Smooth muscle cell (in vitro differentiated cells): ENCODE results near the gene MBIP. TPM values are rescaled to one million over a fixed set of nuclear protein-coding genes. Genes with fewer than 3 reads are reported as not detected.
"Not testable (repeated sequence)": the region's sequence is repeated elsewhere in the genome, so short reads cannot be mapped to it uniquely, and the experiment has no call there.

Experiments used
- DNase-seq: peaks from one replicate; lab custom pipeline; 2025; ENCODE audit not compliant: unreplicated experiment; lab: John Stamatoyannopoulos, UW
- H2AFZ ChIP-seq: fragments of 200-600 bp; sonication (generic); 2 replicates; pipeline ENCODE4 v1.6.0; 2016; ENCODE audit warnings: antibody characterized with exemption, low read depth, mild to moderate bottlenecking
- H3F3A ChIP-seq: fragments of 200-600 bp; sonication (generic); 2 replicates; pipeline ENCODE4 v1.6.0; 2017; ENCODE audit warnings: antibody characterized with exemption, low read depth
- H3K27ac ChIP-seq: fragments of 200-600 bp; sonication (generic); 2 replicates; pipeline ENCODE4 v1.5.1; 2016; ENCODE audit warnings: low read depth, mild to moderate bottlenecking
- H3K27me3 ChIP-seq: fragments of 200-600 bp; sonication (generic); 2 replicates; pipeline ENCODE4 v1.6.1; 2016; ENCODE audit warnings: low read depth, mild to moderate bottlenecking
- H3K36me3 ChIP-seq: fragments of 200-600 bp; sonication (generic); 2 replicates; pipeline ENCODE4 v1.5.1; 2016; ENCODE audit warnings: low read depth
- H3K4me1 ChIP-seq: fragments of 200-600 bp; sonication (generic); 2 replicates; pipeline ENCODE4 v1.5.1; 2016; ENCODE audit warnings: low read depth
- H3K4me2 ChIP-seq: fragments of 200-600 bp; sonication (generic); 2 replicates; pipeline ENCODE4 v1.6.0; 2016; ENCODE audit warnings: mild to moderate bottlenecking
- H3K4me3 ChIP-seq: fragments of 200-600 bp; sonication (generic); 2 replicates; pipeline ENCODE4 v1.5.1; 2016; ENCODE audit warnings: mild to moderate bottlenecking
- H3K79me2 ChIP-seq: fragments of 200-600 bp; sonication (generic); 2 replicates; pipeline ENCODE4 v1.6.0; 2016; ENCODE audit warnings: low read depth, mild to moderate bottlenecking
- H3K9ac ChIP-seq: fragments of 200-600 bp; sonication (generic); 2 replicates; pipeline ENCODE4 v1.6.0; 2016; ENCODE audit warnings: low read depth
- H3K9me3 ChIP-seq: fragments of 200-600 bp; sonication (generic); replicated peaks from 2 replicates; pipeline ENCODE4 v1.5.1; 2016; ENCODE audit warnings: low read depth
- H4K20me1 ChIP-seq: fragments of 200-600 bp; sonication (generic); 2 replicates; pipeline ENCODE4 v1.6.0; 2016; ENCODE audit warnings: low read depth
- CTCF ChIP-seq: fragments of 200-600 bp; sonication (generic); IDR thresholded peaks from 2 replicates; pipeline ENCODE4 v1.5.1; 2017; ENCODE audit warnings: borderline replicate concordance, mild to moderate bottlenecking, antibody characterized with exemption; ENCODE audit not compliant: insufficient read depth, poor library complexity, severe bottlenecking
- WGBS: methylation state at CpG from one replicate; pipeline ENCODE4 v1.1.7; 2016; ENCODE audit warnings: low lambda C conversion rate; 5-methylcytosine and 5-hydroxymethylcytosine counted together
- polyA plus RNA-seq: library from polyadenylated mRNA; unstranded; fragments of >200 nt; fragmentation: Nextera tagmentation; extraction: Ambion mirVana; gene quantifications from 2 replicates; pipeline ENCODE4 v1.2.1, GENCODE V29; 2016
- total RNA-seq: library from RNA; depleted of rRNA; stranded (reverse); fragments of >200 nt; gene quantifications from 2 replicates; pipeline ENCODE4 v1.2.3, GENCODE V29; 2014

The MBIP gene
- total and polyA plus RNA-seq, 2 experiments from 2014 or later = 27.2 to 46.0 TPM

GRCh38 chr14:36339816-36340215 is 19.4 kb upstream of the MBIP start:
- no peak for TF ChIP-seq CTCF
- no peaks in the 10 kb centered on the region for H3K79me2 ChIP-seq
- H2AFZ ChIP-seq = no peak overlapping the region
- H3F3A ChIP-seq = no peaks in the 10 kb centered on the region
- no peaks in the 10 kb centered on the region for H3K9me3 ChIP-seq
- WGBS = 90% methylated on average over 1 of the region's 1 CpG
- H3K9ac ChIP-seq = no peak overlapping the region
- no peak for DNase-seq
- no peaks in the 10 kb centered on the region for H3K36me3 ChIP-seq
- H3K4me1 ChIP-seq = peaks cover 2% of the 10 kb centered on the region
- no peaks in the 10 kb centered on the region for H4K20me1 ChIP-seq
- H3K4me2 ChIP-seq = no peak overlapping the region
- no peak overlapping the region for H3K27ac ChIP-seq
- H3K27me3 ChIP-seq = no peaks in the 10 kb centered on the region
- no peak overlapping the region for H3K4me3 ChIP-seq

GRCh38 chr14:36333119-36333518 is 12.7 kb upstream of the MBIP start:
- Histone ChIP-seq H3K79me2 (no peaks in the 10 kb centered on the region), H3F3A (no peaks in the 10 kb centered on the region), H3K36me3 (no peaks in the 10 kb centered on the region), H3K27ac (no peak overlapping the region), H3K4me2 (no peak overlapping the region), H3K9ac (no peak overlapping the region), H2AFZ (no peak overlapping the region), H3K4me3 (no peak overlapping the region), H3K9me3 (no peaks in the 10 kb centered on the region), H4K20me1 (no peaks in the 10 kb centered on the region), H3K27me3 (peaks cover 4% of the 10 kb centered on the region), H3K4me1 (no peaks in the 10 kb centered on the region)
- 81% methylated on average over 4 of the region's 4 CpGs for WGBS
- DNase-seq = no peak
- no peak for TF ChIP-seq CTCF

- H3K27ac ChIP-seq, H3K9me3 ChIP-seq, H3K36me3 ChIP-seq, DNase-seq, H2AFZ ChIP-seq, H3K4me1 ChIP-seq, H3F3A ChIP-seq, H4K20me1 ChIP-seq, H3K4me2 ChIP-seq, H3K4me3 ChIP-seq, H3K9ac ChIP-seq, H3K79me2 ChIP-seq: not testable (repeated sequence)
- H3K27me3 ChIP-seq = peaks cover 30% of the 10 kb centered on the region
- 88% methylated on average over 4 of the region's 4 CpGs for WGBS
These were observed 7.1 kb upstream of the MBIP start for GRCh38 chr14:36327573-36327972.

- H3K79me2 ChIP-seq = no peaks in the 10 kb centered on the region
- no peaks in the 10 kb centered on the region for H3F3A ChIP-seq
- peaks cover 45% of the 10 kb centered on the region for H3K27me3 ChIP-seq
- H3K36me3 ChIP-seq = no peaks in the 10 kb centered on the region
- no peak for DNase-seq
- H2AFZ ChIP-seq = no peak overlapping the region
- no peaks in the 10 kb centered on the region for H3K9me3 ChIP-seq
- no peaks in the 10 kb centered on the region for H4K20me1 ChIP-seq
- no peak overlapping the region for H3K27ac ChIP-seq
- no peak overlapping the region for H3K4me3 ChIP-seq
- TF ChIP-seq CTCF = no peak
- 88% methylated on average over 3 of the region's 3 CpGs for WGBS
- peaks cover 3% of the 10 kb centered on the region for H3K4me1 ChIP-seq
- H3K9ac ChIP-seq = no peak overlapping the region
- no peak overlapping the region for H3K4me2 ChIP-seq
These were observed 5.4 kb upstream of the MBIP start for GRCh38 chr14:36325853-36326252.
